ENCODE measurements around the gene ILDR1. TPM values are rescaled to one million over a fixed set of nuclear protein-coding genes. Genes with fewer than 3 reads are reported as not detected.

ILDR1 gene
- total and polyA plus RNA-seq, 4 donors: 0.28 TPM; not detected in 3

- intact Hi-C loops (cut with DNase I): no loop called here
- Histone ChIP-seq H3K4me1 (ENCODE audit: control insufficient read depth in 1 of 2, insufficient read depth in 2 of 2, low read length in 2 of 2) (no peaks in the 10 kb centered on the region), H3K27me3 (ENCODE audit: control insufficient read depth in 1 of 2, insufficient read depth in 2 of 2, low read length in 1 of 2) (no peaks in the 10 kb centered on the region), H3K4me3 (ENCODE audit: low read length in 2 of 2) (no peak overlapping the region), H3K27ac (ENCODE audit: low read depth in 1 of 2, low read length in 2 of 2) (no peak overlapping the region), H3K9me3 (ENCODE audit: control insufficient read depth, low read length) (peaks cover 1% of the 10 kb centered on the region), H3K36me3 (ENCODE audit: control insufficient read depth in 1 of 2, insufficient read depth in 2 of 2, low read length in 1 of 2) (no peaks in the 10 kb centered on the region)
- ATAC-seq (ENCODE audit: low FRiP score) (no peak), DNase-seq (no peak)
These were observed 3.2 kb upstream of the ILDR1 start for GRCh38 chr3:122025296-122025695.

- no peak overlapping the region for H3K27ac ChIP-seq (ENCODE audit: low read depth in 1 of 2, low read length in 2 of 2)
- no peaks in the 10 kb centered on the region for H3K27me3 ChIP-seq (ENCODE audit: control insufficient read depth in 1 of 2, insufficient read depth in 2 of 2, low read length in 1 of 2)
- DNase-seq (no peak), ATAC-seq (ENCODE audit: low FRiP score) (no peak)
- no peaks in the 10 kb centered on the region for H3K36me3 ChIP-seq (ENCODE audit: control insufficient read depth in 1 of 2, insufficient read depth in 2 of 2, low read length in 1 of 2)
- intact Hi-C loops (cut with DNase I): no loop called here
- H3K4me1 ChIP-seq (ENCODE audit: control insufficient read depth in 1 of 2, insufficient read depth in 2 of 2, low read length in 2 of 2): no peaks in the 10 kb centered on the region
- WGBS, 2 donors: 6% methylated on average over 2 of the region's 2 CpGs
- peaks cover 1% of the 10 kb centered on the region for H3K9me3 ChIP-seq (ENCODE audit: control insufficient read depth, low read length)
- no peak overlapping the region for H3K4me3 ChIP-seq (ENCODE audit: low read length in 2 of 2)
These were observed 2.8 kb upstream of the ILDR1 start for GRCh38 chr3:122024800-122025199.

- H3K27ac ChIP-seq (ENCODE audit: low read depth in 1 of 2, low read length in 2 of 2): no peak overlapping the region
- ATAC-seq (ENCODE audit: low FRiP score) (no peak), DNase-seq (no peak)
- WGBS, 2 donors: 63 to 67% methylated on average over 8 of the region's 8 CpGs
- H3K36me3 ChIP-seq (ENCODE audit: control insufficient read depth in 1 of 2, insufficient read depth in 2 of 2, low read length in 1 of 2): no peaks in the 10 kb centered on the region
- H3K4me3 ChIP-seq (ENCODE audit: low read length in 2 of 2): no peak overlapping the region
- H3K27me3 ChIP-seq (ENCODE audit: control insufficient read depth in 1 of 2, insufficient read depth in 2 of 2, low read length in 1 of 2): no peaks in the 10 kb centered on the region
- H3K4me1 ChIP-seq (ENCODE audit: control insufficient read depth in 1 of 2, insufficient read depth in 2 of 2, low read length in 2 of 2): no peaks in the 10 kb centered on the region
- peaks cover 1% of the 10 kb centered on the region for H3K9me3 ChIP-seq (ENCODE audit: control insufficient read depth, low read length)
- intact Hi-C loops (cut with DNase I): no loop called here
These were observed 1.4 kb upstream of the ILDR1 start for GRCh38 chr3:122023335-122023910.

GRCh38 chr3:122021037-122021436 lies 1.0 kb downstream of the ILDR1 start:
- Histone ChIP-seq H3K4me3 (ENCODE audit: low read length in 2 of 2) (no peak overlapping the region), H3K36me3 (ENCODE audit: control insufficient read depth in 1 of 2, insufficient read depth in 2 of 2, low read length in 1 of 2) (no peaks in the 10 kb centered on the region), H3K27me3 (ENCODE audit: control insufficient read depth in 1 of 2, insufficient read depth in 2 of 2, low read length in 1 of 2) (no peaks in the 10 kb centered on the region), H3K27ac (ENCODE audit: low read depth in 1 of 2, low read length in 2 of 2) (no peak overlapping the region), H3K9me3 (ENCODE audit: control insufficient read depth, low read length) (peaks cover 1% of the 10 kb centered on the region), H3K4me1 (ENCODE audit: control insufficient read depth in 1 of 2, insufficient read depth in 2 of 2, low read length in 2 of 2) (no peaks in the 10 kb centered on the region)
- no peak for ATAC-seq (ENCODE audit: low FRiP score)
- DNase-seq: no peak
- intact Hi-C loops (cut with DNase I): no loop called here
- WGBS, 2 donors: 66% methylated on average over 1 of the region's 1 CpG

GRCh38 chr3:122019493-122019892 lies 2.6 kb downstream of the ILDR1 start:
- no peak overlapping the region for H3K27ac ChIP-seq (ENCODE audit: low read depth in 1 of 2, low read length in 2 of 2)
- intact Hi-C loops (cut with DNase I): no loop called here
- H3K4me1 ChIP-seq (ENCODE audit: control insufficient read depth in 1 of 2, insufficient read depth in 2 of 2, low read length in 2 of 2): no peaks in the 10 kb centered on the region
- DNase-seq (no peak), ATAC-seq (ENCODE audit: low FRiP score) (no peak)
- H3K9me3 ChIP-seq (ENCODE audit: control insufficient read depth, low read length): peaks cover 1% of the 10 kb centered on the region
- H3K4me3 ChIP-seq (ENCODE audit: low read length in 2 of 2): no peak overlapping the region
- no peaks in the 10 kb centered on the region for H3K36me3 ChIP-seq (ENCODE audit: control insufficient read depth in 1 of 2, insufficient read depth in 2 of 2, low read length in 1 of 2)
- no peaks in the 10 kb centered on the region for H3K27me3 ChIP-seq (ENCODE audit: control insufficient read depth in 1 of 2, insufficient read depth in 2 of 2, low read length in 1 of 2)

GRCh38 chr3:122014741-122015140 lies 7.3 kb downstream of the ILDR1 start:
- ATAC-seq (ENCODE audit: low FRiP score): no peak
- H3K27ac ChIP-seq (ENCODE audit: low read depth in 1 of 2, low read length in 2 of 2): no peak overlapping the region
- WGBS, 2 donors: 81 to 89% methylated on average over 1 of the region's 1 CpG

GRCh38 chr3:122013448-122013925 lies 8.6 kb downstream of the ILDR1 start:
- no peaks in the 10 kb centered on the region for H3K27me3 ChIP-seq (ENCODE audit: control insufficient read depth in 1 of 2, insufficient read depth in 2 of 2, low read length in 1 of 2)
- DNase-seq: no peak
- no peaks in the 10 kb centered on the region for H3K4me1 ChIP-seq (ENCODE audit: control insufficient read depth in 1 of 2, insufficient read depth in 2 of 2, low read length in 2 of 2)
- H3K36me3 ChIP-seq (ENCODE audit: control insufficient read depth in 1 of 2, insufficient read depth in 2 of 2, low read length in 1 of 2): no peaks in the 10 kb centered on the region
- H3K27ac ChIP-seq (ENCODE audit: low read depth in 1 of 2, low read length in 2 of 2): no peak overlapping the region
- no peaks in the 10 kb centered on the region for H3K9me3 ChIP-seq (ENCODE audit: control insufficient read depth, low read length)
- no peak overlapping the region for H3K4me3 ChIP-seq (ENCODE audit: low read length in 2 of 2)
- 65 to 67% methylated on average over 5 of the region's 5 CpGs for WGBS, 2 donors
- intact Hi-C loops (cut with DNase I): no loop called here
- no peak for ATAC-seq (ENCODE audit: low FRiP score)

More at GRCh38 chr3:122014741-122015140, 7.3 kb downstream of the ILDR1 start:
- no peak overlapping the region for H3K4me3 ChIP-seq (ENCODE audit: low read length in 2 of 2)
- H3K36me3 ChIP-seq (ENCODE audit: control insufficient read depth in 1 of 2, insufficient read depth in 2 of 2, low read length in 1 of 2): no peaks in the 10 kb centered on the region
- no peaks in the 10 kb centered on the region for H3K9me3 ChIP-seq (ENCODE audit: control insufficient read depth, low read length)
- intact Hi-C loops (cut with DNase I): no loop called here
- DNase-seq: no peak
- H3K4me1 ChIP-seq (ENCODE audit: control insufficient read depth in 1 of 2, insufficient read depth in 2 of 2, low read length in 2 of 2): no peaks in the 10 kb centered on the region
- H3K27me3 ChIP-seq (ENCODE audit: control insufficient read depth in 1 of 2, insufficient read depth in 2 of 2, low read length in 1 of 2): no peaks in the 10 kb centered on the region

- H3K36me3 ChIP-seq (ENCODE audit: control insufficient read depth in 1 of 2, insufficient read depth in 2 of 2, low read length in 1 of 2): no peaks in the 10 kb centered on the region
- H3K4me1 ChIP-seq (ENCODE audit: control insufficient read depth in 1 of 2, insufficient read depth in 2 of 2, low read length in 2 of 2): no peaks in the 10 kb centered on the region
- WGBS, 2 donors: 81 to 82% methylated on average over 1 of the region's 1 CpG
- no peaks in the 10 kb centered on the region for H3K9me3 ChIP-seq (ENCODE audit: control insufficient read depth, low read length)
- no peak overlapping the region for H3K27ac ChIP-seq (ENCODE audit: low read depth in 1 of 2, low read length in 2 of 2)
- no peaks in the 10 kb centered on the region for H3K27me3 ChIP-seq (ENCODE audit: control insufficient read depth in 1 of 2, insufficient read depth in 2 of 2, low read length in 1 of 2)
- intact Hi-C loops (cut with DNase I): no loop called here
- DNase-seq (no peak), ATAC-seq (ENCODE audit: low FRiP score) (no peak)
- H3K4me3 ChIP-seq (ENCODE audit: low read length in 2 of 2): no peak overlapping the region
These were observed 9.2 kb downstream of the ILDR1 start for GRCh38 chr3:122012821-122013220.

- Histone ChIP-seq H3K27me3 (ENCODE audit: control insufficient read depth in 1 of 2, insufficient read depth in 2 of 2, low read length in 1 of 2) (no peaks in the 10 kb centered on the region), H3K4me3 (ENCODE audit: low read length in 2 of 2) (no peak overlapping the region), H3K27ac (ENCODE audit: low read depth in 1 of 2, low read length in 2 of 2) (no peak overlapping the region), H3K36me3 (ENCODE audit: control insufficient read depth in 1 of 2, insufficient read depth in 2 of 2, low read length in 1 of 2) (no peaks in the 10 kb centered on the region), H3K4me1 (ENCODE audit: control insufficient read depth in 1 of 2, insufficient read depth in 2 of 2, low read length in 2 of 2) (no peaks in the 10 kb centered on the region), H3K9me3 (ENCODE audit: control insufficient read depth, low read length) (no peaks in the 10 kb centered on the region)
- intact Hi-C loops (cut with DNase I): no loop called here
- DNase-seq: no peak
- ATAC-seq (ENCODE audit: low FRiP score): no peak
- WGBS, 2 donors: 30 to 44% methylated on average over 4 of the region's 4 CpGs
These were observed 10.7 kb downstream of the ILDR1 start for GRCh38 chr3:122011396-122011795.

Data from aorta (tissue), 5 donors.